ENCODE results near the gene IFNA14.
A peak's percentile ranks its signal among the peaks of the same experiment; 100 is the strongest.
"Not testable (repeated sequence)": the region's sequence is repeated elsewhere in the genome, so short reads cannot be mapped to it uniquely, and the experiment has no call there.

Gene IFNA14

GRCh38 chr9:21213411-21214326, 26.1 kb downstream of the IFNA14 start:
- not testable (repeated sequence) for DNase-seq (ENCODE audit: extremely low read depth, low read depth)
- peak; percentile 37 for TF ChIP-seq CTCF (IDR thresholded peaks at IDR 0.05; ENCODE audit: low read depth, low read length)

- not testable (repeated sequence) for DNase-seq (ENCODE audit: extremely low read depth, low read depth)
These were observed 27.6 kb downstream of the IFNA14 start for GRCh38 chr9:21212160-21212559.

- DNase-seq (ENCODE audit: extremely low read depth, low read depth) = not testable (repeated sequence)
These were observed 29.0 kb downstream of the IFNA14 start for GRCh38 chr9:21210782-21211181.

GRCh38 chr9:21210311-21210710, 29.5 kb downstream of the IFNA14 start:
- no peak for DNase-seq (ENCODE audit: extremely low read depth, low read depth)
- no peak for TF ChIP-seq CTCF (IDR thresholded peaks at IDR 0.05; ENCODE audit: low read depth, low read length)

- not testable (repeated sequence) for DNase-seq (ENCODE audit: extremely low read depth, low read depth)
These were observed 32.8 kb downstream of the IFNA14 start, which contains the start of gene IFNA10 for GRCh38 chr9:21207043-21207442. Gene IFNA10, minus strand, starts transcription at chr9:21207143. Its CDS starts 46 bp downstream, at chr9:21207097.

- TF ChIP-seq CTCF (IDR thresholded peaks at IDR 0.05; ENCODE audit: low read depth, low read length) = no peak
- DNase-seq (ENCODE audit: extremely low read depth, low read depth) = no peak
These were observed 34.6 kb downstream of the IFNA14 start for GRCh38 chr9:21205204-21205603.

- DNase-seq (ENCODE audit: extremely low read depth, low read depth) = not testable (repeated sequence)
These were observed 37.7 kb downstream of the IFNA14 start, which contains the start of gene IFNA7 for GRCh38 chr9:21202105-21202504. Gene IFNA7, minus strand, starts transcription at chr9:21202205. Its CDS starts 40 bp downstream, at chr9:21202165.

- TF ChIP-seq CTCF (IDR thresholded peaks at IDR 0.05; ENCODE audit: low read depth, low read length) = peak; percentile 45
- not testable (repeated sequence) for DNase-seq (ENCODE audit: extremely low read depth, low read depth)
These were observed 44.7 kb downstream of the IFNA14 start for GRCh38 chr9:21194867-21195776.

Data from AG09319 (cell line).